Chondrocyte (in vitro differentiated cells): Measurements from ENCODE around the gene PALLD. TPM values are rescaled to one million over a fixed set of nuclear protein-coding genes. Genes with fewer than 3 reads are reported as not detected.

Source experiments
- DNase-seq: peaks from one replicate; pipeline ENCODE4 v3.0.0; 2021; ENCODE audit warnings: mixed read lengths, low spot score
- H3K27ac Mint-ChIP-seq: one replicate; pipeline ENCODE4 v1.8.0; 2021; ENCODE audit warnings: mild to moderate bottlenecking, moderate library complexity, mixed read lengths; ENCODE audit not compliant: unreplicated experiment
- H3K27me3 Mint-ChIP-seq: 2 replicates; pipeline ENCODE4 v1.8.0; 2021; ENCODE audit warnings: low read depth, mixed read lengths
- H3K36me3 Mint-ChIP-seq: 2 replicates; pipeline ENCODE4 v1.8.0; 2021; ENCODE audit warnings: low read depth, mixed read lengths
- H3K4me1 Mint-ChIP-seq: 2 replicates; pipeline ENCODE4 v1.8.0; 2021; ENCODE audit warnings: low read depth, mild to moderate bottlenecking, mixed read lengths
- H3K4me3 Mint-ChIP-seq: one replicate; pipeline ENCODE4 v1.8.0; 2021; ENCODE audit warnings: mild to moderate bottlenecking, moderate library complexity, mixed read lengths; ENCODE audit not compliant: unreplicated experiment
- H3K9me3 Mint-ChIP-seq: 2 replicates; pipeline ENCODE4 v1.8.0; 2021; ENCODE audit warnings: low read depth, mixed read lengths
- CTCF ChIP-seq: fragments of 200-600 bp; sonication (generic); IDR thresholded peaks from 2 replicates; pipeline ENCODE4 v1.5.0; 2021; ENCODE audit warnings: antibody characterized with exemption, mild to moderate bottlenecking, moderate library complexity
- total RNA-seq: library from RNA; stranded (reverse); gene quantifications from 3 replicates; pipeline ENCODE4 v1.2.1, GENCODE V29; 2021

Gene PALLD
- total RNA-seq, 1 donor from 2014 or later: 900 TPM

GRCh38 chr4:168880811-168881595, 384.2 kb downstream of the PALLD start:
- Mint-ChIP-seq H3K9me3 (no peaks in the 10 kb centered on the region), H3K36me3 (peaks cover 53% of the 10 kb centered on the region), H3K27me3 (no peaks in the 10 kb centered on the region), H3K27ac (peak overlapping the region; percentile 97), H3K4me3 (no peak overlapping the region), H3K4me1 (peaks cover 88% of the 10 kb centered on the region)
- DNase-seq: no peak
- TF ChIP-seq CTCF: no peak

GRCh38 chr4:168881781-168882420, 385.0 kb downstream of the PALLD start:
- no peaks in the 10 kb centered on the region for H3K9me3 Mint-ChIP-seq
- no peaks in the 10 kb centered on the region for H3K27me3 Mint-ChIP-seq
- peaks cover 51% of the 10 kb centered on the region for H3K36me3 Mint-ChIP-seq
- H3K27ac Mint-ChIP-seq: peak overlapping the region; percentile 85
- H3K4me3 Mint-ChIP-seq: no peak overlapping the region
- H3K4me1 Mint-ChIP-seq: peaks cover 88% of the 10 kb centered on the region
- TF ChIP-seq CTCF: no peak
- no peak for DNase-seq

GRCh38 chr4:168882650-168883233, 385.9 kb downstream of the PALLD start:
- TF ChIP-seq CTCF: no peak
- peaks cover 49% of the 10 kb centered on the region for H3K36me3 Mint-ChIP-seq
- H3K27me3 Mint-ChIP-seq: no peaks in the 10 kb centered on the region
- DNase-seq: no peak
- no peaks in the 10 kb centered on the region for H3K9me3 Mint-ChIP-seq
- H3K4me3 Mint-ChIP-seq: no peak overlapping the region
- peaks cover 87% of the 10 kb centered on the region for H3K4me1 Mint-ChIP-seq
- H3K27ac Mint-ChIP-seq: peak overlapping the region; percentile 85

GRCh38 chr4:168883513-168883912, 386.7 kb downstream of the PALLD start:
- Mint-ChIP-seq H3K4me1 (peaks cover 91% of the 10 kb centered on the region), H3K27ac (peak overlapping the region; percentile 84), H3K27me3 (no peaks in the 10 kb centered on the region), H3K36me3 (peaks cover 50% of the 10 kb centered on the region), H3K4me3 (no peak overlapping the region), H3K9me3 (no peaks in the 10 kb centered on the region)
- no peak for TF ChIP-seq CTCF
- no peak for DNase-seq
